Endothelial cell of umbilical vein (primary cell): ENCODE data around the gene GLOD5. TPM values are rescaled to one million over a fixed set of nuclear protein-coding genes. Genes with fewer than 3 reads are reported as not detected.

Experiments
- BruUV-seq: library from RNA; stranded (reverse); fragments of 400-500 nt; replicated peaks from 2 replicates; lab custom pipeline; 2021; lab: Mats Ljungman, UMichigan
- CTCF ChIA-PET: fragments of 300-600, 350-600 bp; sonication (Branson Sonifier 250); formaldehyde crosslinking; loops from one replicate; lab custom pipeline; 2021; ENCODE audit warnings: antibody characterized with exemption, inconsistent platforms; lab: Charles Lee
- POLR2A ChIA-PET: fragments of 300-600, 350-600 bp; sonication (Branson Sonifier 250); formaldehyde crosslinking; loops from one replicate; lab custom pipeline; 2021; ENCODE audit warnings: antibody characterized with exemption, inconsistent platforms; lab: Charles Lee
- DNase-seq: peaks from one replicate; pipeline ENCODE4 v3.0.0-alpha.2; 2011; ENCODE audit warnings: low read depth, low spot score
- FAIRE-seq: peaks from 2 replicates; lab custom pipeline; 2011; peaks lifted over from hg19 to GRCh38; lab: Jason Lieb, UNC
- H2AFZ ChIP-seq: 2 replicates; pipeline ENCODE4 v1.6.0; 2012; ENCODE audit warnings: low read depth, low read length, control low read depth, inconsistent platforms
- H3K27ac ChIP-seq: 2 replicates; pipeline ENCODE4 v1.5.1; 2011; ENCODE audit warnings: low read depth, mild to moderate bottlenecking, control low read depth, low read length, moderate library complexity; ENCODE audit not compliant: insufficient read depth
- H3K27me3 ChIP-seq, 2 experiments: 2 replicates each; pipeline versions ENCODE4 v1.6.0 to v1.6.1; 2011; ENCODE audit warnings: low read length in 2 of 2, mixed read lengths in 1 of 2; ENCODE audit not compliant: control insufficient read depth in 2 of 2, insufficient read depth in 2 of 2
- H3K36me3 ChIP-seq, 2 experiments: 2 replicates in 1 of 2; 3 replicates in 1 of 2; pipeline ENCODE4 v1.5.1; 2011; ENCODE audit warnings: low read length in 2 of 2, mild to moderate bottlenecking in 1 of 2, moderate library complexity in 1 of 2; ENCODE audit not compliant: control insufficient read depth in 2 of 2, insufficient read depth in 2 of 2; ENCODE audit errors: extremely low read depth in 1 of 2
- H3K4me1 ChIP-seq: 3 replicates; pipeline ENCODE4 v1.5.1; 2011; ENCODE audit warnings: mild to moderate bottlenecking, low read length; ENCODE audit not compliant: control insufficient read depth, insufficient read depth; ENCODE audit errors: extremely low read depth
- H3K4me2 ChIP-seq: 2 replicates; pipeline ENCODE4 v1.6.1; 2011; ENCODE audit warnings: low read length, control low read depth, mixed read lengths; ENCODE audit not compliant: insufficient read depth
- H3K4me3 ChIP-seq, 3 experiments: fragments of 200-600 bp in 1 of 3; sonication (generic), shearing (Covaris generic) in 1 of 3; replicated peaks in 1 of 3; 2 replicates each; pipeline ENCODE4 v1.5.1; 2011 to 2016; ENCODE audit warnings: control low read depth in 3 of 3, low read length in 3 of 3, mild to moderate bottlenecking in 2 of 3, inconsistent platforms in 1 of 3, low read depth in 1 of 3, moderate library complexity in 1 of 3; ENCODE audit not compliant: insufficient read depth in 1 of 3
- H3K79me2 ChIP-seq: 2 replicates; pipeline ENCODE4 v1.6.0; 2012; ENCODE audit warnings: low read length, inconsistent platforms; ENCODE audit not compliant: control insufficient read depth, insufficient read depth
- H3K9ac ChIP-seq: replicated peaks from 2 replicates; pipeline ENCODE3; 2011; ENCODE audit warnings: low read length, control low read depth; ENCODE audit not compliant: insufficient read depth; ENCODE audit errors: extremely low read depth
- H3K9me1 ChIP-seq: replicated peaks from 3 replicates; pipeline ENCODE4 v1.6.0; 2011; ENCODE audit warnings: mild to moderate bottlenecking, low read length; ENCODE audit not compliant: control insufficient read depth, insufficient read depth; ENCODE audit errors: extremely low read depth
- H3K9me3 ChIP-seq: replicated peaks from 2 replicates; pipeline ENCODE4 v1.5.1; 2012; ENCODE audit warnings: low read length, inconsistent platforms; ENCODE audit not compliant: control insufficient read depth, insufficient read depth
- H4K20me1 ChIP-seq: replicated peaks from 2 replicates; pipeline ENCODE3; 2011; ENCODE audit warnings: mild to moderate bottlenecking, low read length; ENCODE audit not compliant: control insufficient read depth, insufficient read depth; ENCODE audit errors: extremely low read depth
- EZH2 ChIP-seq: IDR thresholded peaks from 2 replicates; pipeline ENCODE4 v1.6.1; 2012; ENCODE audit warnings: borderline replicate concordance, low read depth, mild to moderate bottlenecking, moderate library complexity, low read length, inconsistent platforms; ENCODE audit not compliant: severe bottlenecking
- FOS ChIP-seq: IDR thresholded peaks from 2 replicates; pipeline ENCODE4 v1.6.1; 2011; ENCODE audit warnings: mild to moderate bottlenecking, low read length, moderate library complexity, borderline replicate concordance; ENCODE audit not compliant: insufficient read depth
- GATA2 ChIP-seq: IDR thresholded peaks from 2 replicates; pipeline ENCODE4 v1.7.0; 2011; ENCODE audit warnings: low read depth, mild to moderate bottlenecking, moderate library complexity, mixed read lengths, low read length; ENCODE audit not compliant: insufficient read length, insufficient read depth
- JUN ChIP-seq: IDR thresholded peaks from 2 replicates; pipeline ENCODE4 v1.6.1; 2011; ENCODE audit warnings: borderline replicate concordance, low read depth; ENCODE audit not compliant: insufficient read length, insufficient read depth
- MYC ChIP-seq: IDR thresholded peaks from one replicate; pipeline ENCODE4 v1.6.1; 2011; ENCODE audit warnings: mild to moderate bottlenecking, low read depth, low read length
- POLR2A ChIP-seq: IDR thresholded peaks from 2 replicates; pipeline ENCODE4 v1.6.1; 2012; ENCODE audit warnings: low read depth, mild to moderate bottlenecking, control low read depth, low read length
- POLR2AphosphoS5 ChIP-seq: IDR thresholded peaks from 2 replicates; pipeline ENCODE4 v1.6.1; 2012; ENCODE audit warnings: low read depth, mild to moderate bottlenecking, control low read depth, low read length, moderate library complexity; ENCODE audit not compliant: insufficient read depth
- dilution Hi-C: fragments of 300-500 bp; cut with MboI; formaldehyde crosslinking; loops from one replicate; pipeline ENCODE4 v1.15.0; 2019; ENCODE audit warnings: low sequenced_read_pairs; ENCODE audit not compliant: extremely low pct_ligation_motif_present
- intact Hi-C: fragments of 100-400 bp; cut with micrococcal nuclease; formaldehyde crosslinking; loops from one replicate; pipeline ENCODE4 v1.10.0; 2022
- polyA plus RNA-seq, 4 experiments: library from polyadenylated mRNA; depleted of rRNA in 3 of 4; stranded (reverse) in 3 of 4; unstranded in 1 of 4; fragments of >200 nt; gene quantifications; 2 replicates each; pipeline versions ENCODE4 v1.2.1 to v1.2.3, GENCODE V29; 2011 to 2012; ENCODE audit warnings: missing spikeins in 1 of 4
- total RNA-seq: library from RNA; stranded (reverse); gene quantifications from 2 replicates; pipeline ENCODE4 v1.2.3, GENCODE V29; 2021
- TF ChIP-seq, protein P1 (sequence below): IDR thresholded peaks from 2 replicates; pipeline ENCODE4 v1.6.1; 2011; ENCODE audit not compliant: insufficient read depth, insufficient read length
- TF ChIP-seq, protein P2 (sequence below), 2 donors: IDR thresholded peaks; 1 replicate in 1 of 2; 2 replicates in 1 of 2; pipeline ENCODE4 v1.5.1; 2011; ENCODE audit warnings: low read length in 2 of 2, mild to moderate bottlenecking in 2 of 2, moderate library complexity in 2 of 2, control low read depth in 1 of 2, inconsistent platforms in 1 of 2, low read depth in 1 of 2; ENCODE audit not compliant: insufficient read depth in 1 of 2; ENCODE audit errors: extremely low read depth in 1 of 2

Gene GLOD5
- total and polyA plus RNA-seq, 2 donors (not counting 3 experiments of a cell fraction or from before 2014, with no cell fraction given), result not detected

DNA sequence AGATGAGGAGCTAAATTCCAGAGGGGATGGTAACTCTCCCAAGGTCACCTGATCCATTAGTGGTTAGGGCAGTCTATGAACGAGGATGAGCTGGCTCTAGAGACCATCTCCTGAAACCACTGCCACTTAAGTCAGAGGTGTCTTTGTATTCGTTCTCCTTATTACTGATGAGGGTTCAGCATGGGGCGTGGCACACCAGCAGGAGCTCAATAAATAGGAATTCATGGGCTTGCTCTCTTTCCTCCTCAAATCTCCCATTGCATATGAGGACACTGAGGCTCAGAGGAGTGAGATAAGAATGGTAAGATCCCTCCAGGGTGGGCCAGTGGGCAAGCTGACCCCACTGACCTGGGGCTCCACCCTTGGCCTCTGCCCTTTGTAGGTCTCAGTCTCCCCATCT, 23.2 kb downstream of the GLOD5 start:
- no peak overlapping the region for H3K27ac ChIP-seq
- ChIA-PET CTCF (interaction anchor here (0.6 kb wide), 1 partner anchor 83 kb away, joined by 3 read pairs; no protein-coding TSS in a partner anchor), POLR2A (interaction anchor here (0.5 kb wide), 1 partner anchor 174 kb away, joined by 6 read pairs; no protein-coding TSS in a partner anchor)
- H3K36me3 ChIP-seq, result no peaks in the 10 kb centered on the region
- no peaks in the 10 kb centered on the region for H4K20me1 ChIP-seq
- no peak overlapping the region for H3K4me2 ChIP-seq
- H3K9me3 ChIP-seq, result no peaks in the 10 kb centered on the region
- no peaks in the 10 kb centered on the region for H3K4me1 ChIP-seq
- no peaks in the 10 kb centered on the region for H3K27me3 ChIP-seq
- DNase-seq, result no peak
- no peaks in the 10 kb centered on the region for H3K9me1 ChIP-seq
- no peak overlapping the region for H3K4me3 ChIP-seq
- TF ChIP-seq JUN, result no peak
- no peak for TF ChIP-seq GATA2
- TF ChIP-seq MYC, result no peak
- TF ChIP-seq FOS, result no peak
- no peak for TF ChIP-seq POLR2A
- no peak for TF ChIP-seq EZH2
- TF ChIP-seq, protein P1, sequence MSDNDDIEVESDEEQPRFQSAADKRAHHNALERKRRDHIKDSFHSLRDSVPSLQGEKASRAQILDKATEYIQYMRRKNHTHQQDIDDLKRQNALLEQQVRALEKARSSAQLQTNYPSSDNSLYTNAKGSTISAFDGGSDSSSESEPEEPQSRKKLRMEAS, result no peak
- TF ChIP-seq, protein P2, sequence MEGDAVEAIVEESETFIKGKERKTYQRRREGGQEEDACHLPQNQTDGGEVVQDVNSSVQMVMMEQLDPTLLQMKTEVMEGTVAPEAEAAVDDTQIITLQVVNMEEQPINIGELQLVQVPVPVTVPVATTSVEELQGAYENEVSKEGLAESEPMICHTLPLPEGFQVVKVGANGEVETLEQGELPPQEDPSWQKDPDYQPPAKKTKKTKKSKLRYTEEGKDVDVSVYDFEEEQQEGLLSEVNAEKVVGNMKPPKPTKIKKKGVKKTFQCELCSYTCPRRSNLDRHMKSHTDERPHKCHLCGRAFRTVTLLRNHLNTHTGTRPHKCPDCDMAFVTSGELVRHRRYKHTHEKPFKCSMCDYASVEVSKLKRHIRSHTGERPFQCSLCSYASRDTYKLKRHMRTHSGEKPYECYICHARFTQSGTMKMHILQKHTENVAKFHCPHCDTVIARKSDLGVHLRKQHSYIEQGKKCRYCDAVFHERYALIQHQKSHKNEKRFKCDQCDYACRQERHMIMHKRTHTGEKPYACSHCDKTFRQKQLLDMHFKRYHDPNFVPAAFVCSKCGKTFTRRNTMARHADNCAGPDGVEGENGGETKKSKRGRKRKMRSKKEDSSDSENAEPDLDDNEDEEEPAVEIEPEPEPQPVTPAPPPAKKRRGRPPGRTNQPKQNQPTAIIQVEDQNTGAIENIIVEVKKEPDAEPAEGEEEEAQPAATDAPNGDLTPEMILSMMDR (IDR thresholded peaks at IDR 0.05; ENCODE audit: extremely low read depth in 1 of 2, insufficient read depth in 1 of 2, low read depth in 1 of 2, low read length in 2 of 2), result no peak
- no peak for TF ChIP-seq POLR2AphosphoS5
- no peak for FAIRE-seq
- intact Hi-C loops (no loop called here), dilution Hi-C loops (no loop called here)
- no TSS peak for BruUV-seq
- H2AFZ ChIP-seq, result no peak overlapping the region
- no peaks in the 10 kb centered on the region for H3K79me2 ChIP-seq
- H3K9ac ChIP-seq, result no peak overlapping the region
